ENCODE data around the gene SCUBE3.

DNA sequence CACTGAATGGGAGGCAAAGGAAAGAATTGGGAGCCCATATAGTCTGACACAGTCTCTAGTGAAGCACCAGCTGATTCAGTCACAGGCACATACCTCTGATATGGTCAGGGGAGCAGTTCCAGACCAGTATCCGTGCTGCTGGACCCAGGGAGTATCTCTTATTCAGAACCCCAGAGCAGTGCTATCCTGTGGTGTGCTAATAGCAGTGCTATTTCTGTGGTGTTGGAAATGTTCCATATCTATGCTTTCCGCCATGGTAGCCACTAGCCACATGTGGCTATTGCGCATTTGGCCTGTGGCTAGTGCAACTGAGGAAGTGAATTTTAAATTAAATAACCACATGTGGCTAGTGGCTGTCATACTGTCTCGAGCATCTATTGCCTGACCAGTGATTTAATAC lies 11.0 kb downstream of the SCUBE3 start:
- TF ChIP-seq GATA2 (IDR thresholded peaks at IDR 0.05; ENCODE audit: low read depth, low read length), result no peak
- no peak for TF ChIP-seq GATA3 (IDR thresholded peaks at IDR 0.05; ENCODE audit: low read depth, low read length)
